ENCODE results near the gene MMP12. TPM values are rescaled to one million over a fixed set of nuclear protein-coding genes. Genes with fewer than 3 reads are reported as not detected.

Gene MMP12
- total and polyA plus RNA-seq, 2 experiments from 2014 or later: not detected

GRCh38 chr11:102832612-102833011 is 42.2 kb downstream of the MMP12 start:
- no peak overlapping the region for H2AFZ ChIP-seq
- H3K36me3 ChIP-seq (ENCODE audit: insufficient read depth): no peaks in the 10 kb centered on the region
- no peak overlapping the region for H3K27ac Mint-ChIP-seq
- H3K4me2 ChIP-seq: no peak overlapping the region
- no peak overlapping the region for H3K4me3 Mint-ChIP-seq
- peaks cover 29% of the 10 kb centered on the region for H3K4me1 Mint-ChIP-seq
- no peak for ATAC-seq
- no peaks in the 10 kb centered on the region for H3K27me3 ChIP-seq (ENCODE audit: insufficient read depth)
- no peak for DNase-seq (ENCODE audit: low spot score)
- no peaks in the 10 kb centered on the region for H3K27me3 Mint-ChIP-seq (ENCODE audit: insufficient read depth, low read depth, poor library complexity)
- H4K20me1 ChIP-seq (replicated peaks; ENCODE audit: insufficient read depth): no peaks in the 10 kb centered on the region
- no peak overlapping the region for H3K27ac ChIP-seq (ENCODE audit: low read depth)
- H3F3A ChIP-seq (replicated peaks; ENCODE audit: low read depth): no peaks in the 10 kb centered on the region
- H3K9me2 ChIP-seq (ENCODE audit: insufficient read depth): no peaks in the 10 kb centered on the region
- H3K4me1 ChIP-seq (ENCODE audit: insufficient read depth): peaks cover 18% of the 10 kb centered on the region
- no peaks in the 10 kb centered on the region for H3K36me3 Mint-ChIP-seq (ENCODE audit: low read depth)
- TF ChIP-seq EZH2phosphoT487 (IDR thresholded peaks at IDR 0.05; ENCODE audit: unreplicated experiment) (no peak), ETS1 (IDR thresholded peaks at IDR 0.05) (no peak), JUNB (IDR thresholded peaks at IDR 0.05; ENCODE audit: unreplicated experiment) (no peak), NANOG (IDR thresholded peaks at IDR 0.05; ENCODE audit: borderline replicate concordance) (no peak), CTCF (conservative IDR thresholded peaks at IDR 0.05; ENCODE audit: low read depth in 2 of 2) (no peak), POLR2AphosphoS5 (IDR thresholded peaks at IDR 0.05; ENCODE audit: low read depth) (no peak), EZH2 (IDR thresholded peaks at IDR 0.05; ENCODE audit: low read depth, unreplicated experiment) (no peak), ZNF114 (CRISPR knock-in tag; IDR thresholded peaks at IDR 0.05) (no peak), CREB1 (CRISPR knock-in tag; IDR thresholded peaks at IDR 0.05; ENCODE audit: low read depth) (no peak), ZNF331 (CRISPR knock-in tag; IDR thresholded peaks at IDR 0.05; ENCODE audit: low read depth) (no peak), STAT1 (IDR thresholded peaks at IDR 0.05; ENCODE audit: unreplicated experiment) (no peak), REST (IDR thresholded peaks at IDR 0.05; ENCODE audit: unreplicated experiment) (no peak), ZNF462 (CRISPR knock-in tag; IDR thresholded peaks at IDR 0.05) (no peak)
- no peaks in the 10 kb centered on the region for H3K79me2 ChIP-seq (replicated peaks; ENCODE audit: insufficient read depth)
- no peak overlapping the region for H3K4me3 ChIP-seq
- no peaks in the 10 kb centered on the region for H3K9me3 Mint-ChIP-seq
